Left kidney (tissue), 8 donors: ENCODE results near the gene OR2A12. TPM values are rescaled to one million over a fixed set of nuclear protein-coding genes. Genes with fewer than 3 reads are reported as not detected.
"Not testable (repeated sequence)": the region's sequence is repeated elsewhere in the genome, so short reads cannot be mapped to it uniquely, and the experiment has no call there.

ENCODE experiments used
- DNase-seq: peaks from one replicate; pipeline ENCODE4 v3.0.0-alpha.2; 2013
- long read RNA-seq, 8 donors: transcript quantifications; one replicate each; lab custom pipeline, GENCODE V29; 2026
- polyA plus RNA-seq: library from polyadenylated mRNA; unstranded; fragments of 120-200 nt; gene quantifications from one replicate; pipeline ENCODE4 v1.2.1, GENCODE V29; 2013; ENCODE audit not compliant: insufficient read length

Gene OR2A12
- 0.05 TPM for polyA plus RNA-seq
- long read RNA-seq, donor 1: 0 reads
- long read RNA-seq, donor 2: 0 reads
- long read RNA-seq, donor 3: 0 reads
- long read RNA-seq, donor 4: 0 reads
- long read RNA-seq, donor 5: 0 reads
- long read RNA-seq, donor 6: 0 reads
- long read RNA-seq, donor 7: 0 reads
- long read RNA-seq, donor 8: 0 reads

- DNase-seq: no peak
These were observed at the start of gene OR2A12 for GRCh38 chr7:144085978-144086377. TSS of gene OR2A12 (plus strand) at chr7:144086278. CDS start at chr7:144095108, 8,830 bp downstream.

- DNase-seq: no peak
These were observed 49.7 kb upstream of the OR2A12 start for GRCh38 chr7:144036302-144036885.

GRCh38 chr7:144037414-144038035 lies 48.6 kb upstream of the OR2A12 start:
- no peak for DNase-seq

- DNase-seq: no peak
These were observed 47.2 kb upstream of the OR2A12 start for GRCh38 chr7:144038887-144039286.

GRCh38 chr7:144048648-144049047 lies 37.4 kb upstream of the OR2A12 start, which contains the start of gene OR2A5:
TSS of gene OR2A5 (plus strand) at chr7:144048948. CDS start at chr7:144050402, 1,454 bp downstream.
- no peak for DNase-seq

- no peak for DNase-seq
These were observed 36.6 kb upstream of the OR2A12 start for GRCh38 chr7:144049491-144049890.

- DNase-seq: no peak
These were observed 36.0 kb upstream of the OR2A12 start for GRCh38 chr7:144050093-144050492.

GRCh38 chr7:144050884-144051283 lies 35.2 kb upstream of the OR2A12 start:
- DNase-seq: not testable (repeated sequence)

- DNase-seq: no peak
These were observed 28.1 kb upstream of the OR2A12 start for GRCh38 chr7:144057954-144058353.

GRCh38 chr7:144063710-144064109 lies 22.4 kb upstream of the OR2A12 start:
- no peak for DNase-seq

- DNase-seq: no peak
These were observed 16.6 kb upstream of the OR2A12 start, which contains the start of gene OR2A25 for GRCh38 chr7:144069511-144069910. TSS of gene OR2A25 (plus strand) at chr7:144069811. CDS start at chr7:144074220, 4,409 bp downstream.

GRCh38 chr7:144069953-144070352 lies 16.1 kb upstream of the OR2A12 start:
- DNase-seq: no peak

- no peak for DNase-seq
These were observed 11.7 kb upstream of the OR2A12 start for GRCh38 chr7:144074374-144074773.

GRCh38 chr7:144086730-144087129 lies 652 bp downstream of the OR2A12 start:
- DNase-seq: no peak

- no peak for DNase-seq
These were observed 1.2 kb downstream of the OR2A12 start for GRCh38 chr7:144087230-144087629.

GRCh38 chr7:144090667-144091066 lies 4.6 kb downstream of the OR2A12 start:
- DNase-seq: no peak

GRCh38 chr7:144098776-144099175 lies 12.7 kb downstream of the OR2A12 start:
- DNase-seq: no peak

GRCh38 chr7:144100607-144101006 lies 14.5 kb downstream of the OR2A12 start:
- no peak for DNase-seq

GRCh38 chr7:144102041-144102440 lies 16.0 kb downstream of the OR2A12 start:
- DNase-seq: no peak

- DNase-seq: no peak
These were observed 19.1 kb downstream of the OR2A12 start for GRCh38 chr7:144105211-144105610.

GRCh38 chr7:144109283-144109682 lies 23.2 kb downstream of the OR2A12 start, which contains the start of gene OR2A2:
TSS of gene OR2A2 (plus strand) at chr7:144109583. CDS start at chr7:144109583, 0 bp downstream.
- DNase-seq: no peak

- no peak for DNase-seq
These were observed 24.2 kb downstream of the OR2A12 start for GRCh38 chr7:144110272-144110671.

GRCh38 chr7:144113651-144114050 lies 27.6 kb downstream of the OR2A12 start:
- DNase-seq: no peak
